Keratinocyte (primary cell): ENCODE results near the gene ONECUT1. TPM values are rescaled to one million over a fixed set of nuclear protein-coding genes. Genes with fewer than 3 reads are reported as not detected.

Experiments used
- DNase-seq: peaks from one replicate; pipeline ENCODE4 v3.0.0-alpha.2; 2011; ENCODE audit warnings: low read depth, missing footprints, low spot score
- FAIRE-seq: peaks from 2 replicates; lab custom pipeline; 2011; peaks lifted over from hg19 to GRCh38; lab: Jason Lieb, UNC
- H2AFZ ChIP-seq: 2 replicates; pipeline ENCODE4 v1.6.0; 2012; ENCODE audit warnings: low read length, control low read depth, inconsistent platforms; ENCODE audit not compliant: control insufficient read depth
- H3K27ac ChIP-seq: 2 replicates; pipeline ENCODE4 v1.5.1; 2011; ENCODE audit warnings: low read length; ENCODE audit not compliant: control insufficient read depth, insufficient read depth
- H3K27me3 ChIP-seq: 3 replicates; pipeline ENCODE4 v1.6.0; 2011; ENCODE audit warnings: low read length; ENCODE audit not compliant: control insufficient read depth, insufficient read depth; ENCODE audit errors: extremely low read depth
- H3K36me3 ChIP-seq, 2 experiments: 2 replicates in 1 of 2; 3 replicates in 1 of 2; pipeline ENCODE4 v1.5.1; 2011; ENCODE audit warnings: low read length in 2 of 2, mild to moderate bottlenecking in 1 of 2; ENCODE audit not compliant: control insufficient read depth in 2 of 2, insufficient read depth in 2 of 2; ENCODE audit errors: extremely low read depth in 1 of 2
- H3K4me1 ChIP-seq: 3 replicates; pipeline ENCODE4 v1.5.1; 2011; ENCODE audit warnings: low read length; ENCODE audit not compliant: control insufficient read depth, insufficient read depth; ENCODE audit errors: extremely low read depth
- H3K4me2 ChIP-seq: 3 replicates; pipeline ENCODE4 v1.6.0; 2011; ENCODE audit warnings: low read depth, low read length; ENCODE audit not compliant: control insufficient read depth, insufficient read depth; ENCODE audit errors: extremely low read depth
- H3K4me3 ChIP-seq, 3 experiments: fragments of 200-600 bp in 1 of 3; sonication (generic) in 1 of 3; 2 replicates in 2 of 3; 3 replicates in 1 of 3; pipeline ENCODE4 v1.5.1; 2011 to 2016; ENCODE audit warnings: low read length in 3 of 3, mild to moderate bottlenecking in 3 of 3, control low read depth in 2 of 3, inconsistent platforms in 1 of 3, low read depth in 1 of 3, mixed read lengths in 1 of 3, mixed run types in 1 of 3, moderate library complexity in 1 of 3; ENCODE audit not compliant: control insufficient read depth in 2 of 3, insufficient read depth in 2 of 3; ENCODE audit errors: extremely low read depth in 1 of 3
- H3K79me2 ChIP-seq: 2 replicates; pipeline ENCODE4 v1.6.0; 2012; ENCODE audit warnings: low read length; ENCODE audit not compliant: control insufficient read depth, insufficient read depth
- H3K9ac ChIP-seq: 3 replicates; pipeline ENCODE4 v1.6.0; 2011; ENCODE audit warnings: low read length; ENCODE audit not compliant: control insufficient read depth, insufficient read depth; ENCODE audit errors: extremely low read depth
- H3K9me1 ChIP-seq: 3 replicates; pipeline ENCODE4 v1.6.0; 2011; ENCODE audit warnings: low read length; ENCODE audit not compliant: control insufficient read depth, insufficient read depth; ENCODE audit errors: extremely low read depth
- H3K9me3 ChIP-seq: 2 replicates; pipeline ENCODE4 v1.5.1; 2012; ENCODE audit warnings: low read depth, low read length; ENCODE audit not compliant: control insufficient read depth
- H4K20me1 ChIP-seq: 3 replicates; pipeline ENCODE4 v1.6.0; 2011; ENCODE audit warnings: low read length; ENCODE audit not compliant: control insufficient read depth, insufficient read depth; ENCODE audit errors: extremely low read depth
- EZH2 ChIP-seq: IDR thresholded peaks from one replicate; pipeline ENCODE4 v1.6.1; 2012; ENCODE audit warnings: inconsistent platforms, mild to moderate bottlenecking, low read length, moderate library complexity
- dilution Hi-C: fragments of 300-500 bp; cut with MboI; formaldehyde crosslinking; loops from one replicate; pipeline ENCODE4 v1.7.0; 2020; ENCODE audit warnings: low sequenced_read_pairs; ENCODE audit not compliant: extremely low pct_ligation_motif_present
- polyA plus RNA-seq, 5 experiments: library from polyadenylated mRNA; depleted of rRNA in 3 of 5; stranded (reverse) in 3 of 5; stranded (forward) in 1 of 5; unstranded in 1 of 5; fragments of >200 nt; gene quantifications; 1 replicate in 1 of 5; 2 replicates in 3 of 5; 3 replicates in 1 of 5; pipeline versions ENCODE4 v1.2.1 to v1.2.3, GENCODE V29; 2011 to 2012; ENCODE audit warnings: missing spikeins in 2 of 5, low read depth in 1 of 5, low replicate concordance in 1 of 5
- TF ChIP-seq, protein P1 (sequence below), 3 experiments: IDR thresholded peaks in 1 of 3; conservative IDR thresholded peaks in 1 of 3; optimal IDR thresholded peaks in 1 of 3; 2 replicates in 2 of 3; 3 replicates in 1 of 3; pipeline versions ENCODE3 to v1.5.1; 2011; ENCODE audit warnings: low read length in 3 of 3, mild to moderate bottlenecking in 3 of 3, moderate library complexity in 2 of 3, control low read depth in 1 of 3, inconsistent platforms in 1 of 3; ENCODE audit not compliant: insufficient read depth in 2 of 3; ENCODE audit errors: extremely low read depth in 1 of 3

ONECUT1 gene
- polyA plus RNA-seq, 1 donor (not counting 4 experiments of a cell fraction or from before 2014, with no cell fraction given): not detected

DNA sequence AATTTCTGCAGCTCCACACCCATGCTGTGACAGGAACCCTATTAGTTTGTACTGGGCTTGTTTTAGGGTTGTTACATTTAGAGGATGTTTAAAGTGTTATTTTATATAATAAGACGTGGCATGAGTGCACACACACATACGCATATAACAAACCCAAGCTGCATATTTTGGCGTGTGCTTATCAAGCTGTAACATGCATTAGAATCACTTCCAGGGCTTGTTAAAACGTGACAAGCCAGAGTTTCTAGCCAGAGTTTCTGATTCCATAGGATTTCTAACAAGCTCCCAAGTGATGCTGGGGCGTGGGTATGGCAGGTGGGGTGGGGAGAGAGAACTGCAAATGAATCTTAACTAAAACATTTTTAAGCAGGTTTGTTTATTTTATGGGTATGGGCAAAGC lies 17.4 kb downstream of the ONECUT1 start:
- DNase-seq (no peak), FAIRE-seq (peak; percentile 67)
- Histone ChIP-seq H2AFZ (peak overlapping the region; percentile 81), H3K79me2 (no peaks in the 10 kb centered on the region), H3K27ac (no peak overlapping the region), H3K9ac (no peak overlapping the region), H3K4me2 (peak overlapping the region; percentile 71), H3K27me3 (no peaks in the 10 kb centered on the region), H4K20me1 (no peaks in the 10 kb centered on the region), H3K4me3 (no peak overlapping the region), H3K9me1 (no peaks in the 10 kb centered on the region), H3K9me3 (no peaks in the 10 kb centered on the region), H3K36me3 (no peaks in the 10 kb centered on the region), H3K4me1 (peaks cover 9% of the 10 kb centered on the region)
- dilution Hi-C loops: no loop called here
- TF ChIP-seq EZH2: no peak
- TF ChIP-seq, protein P1, sequence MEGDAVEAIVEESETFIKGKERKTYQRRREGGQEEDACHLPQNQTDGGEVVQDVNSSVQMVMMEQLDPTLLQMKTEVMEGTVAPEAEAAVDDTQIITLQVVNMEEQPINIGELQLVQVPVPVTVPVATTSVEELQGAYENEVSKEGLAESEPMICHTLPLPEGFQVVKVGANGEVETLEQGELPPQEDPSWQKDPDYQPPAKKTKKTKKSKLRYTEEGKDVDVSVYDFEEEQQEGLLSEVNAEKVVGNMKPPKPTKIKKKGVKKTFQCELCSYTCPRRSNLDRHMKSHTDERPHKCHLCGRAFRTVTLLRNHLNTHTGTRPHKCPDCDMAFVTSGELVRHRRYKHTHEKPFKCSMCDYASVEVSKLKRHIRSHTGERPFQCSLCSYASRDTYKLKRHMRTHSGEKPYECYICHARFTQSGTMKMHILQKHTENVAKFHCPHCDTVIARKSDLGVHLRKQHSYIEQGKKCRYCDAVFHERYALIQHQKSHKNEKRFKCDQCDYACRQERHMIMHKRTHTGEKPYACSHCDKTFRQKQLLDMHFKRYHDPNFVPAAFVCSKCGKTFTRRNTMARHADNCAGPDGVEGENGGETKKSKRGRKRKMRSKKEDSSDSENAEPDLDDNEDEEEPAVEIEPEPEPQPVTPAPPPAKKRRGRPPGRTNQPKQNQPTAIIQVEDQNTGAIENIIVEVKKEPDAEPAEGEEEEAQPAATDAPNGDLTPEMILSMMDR (optimal IDR thresholded peaks at IDR 0.05 in 1 of 3, IDR thresholded peaks at IDR 0.05 in 1 of 3, conservative IDR thresholded peaks at IDR 0.05 in 1 of 3; ENCODE audit: extremely low read depth in 1 of 3, insufficient read depth in 2 of 3, low read length in 3 of 3): no peak

- H3K27ac ChIP-seq: no peak overlapping the region
- no peak for DNase-seq
- H3K27me3 ChIP-seq: peaks cover 5% of the 10 kb centered on the region
- H2AFZ ChIP-seq: no peak overlapping the region
- no peak overlapping the region for H3K4me3 ChIP-seq
- no peak for TF ChIP-seq EZH2
- TF ChIP-seq, protein P1 (optimal IDR thresholded peaks at IDR 0.05 in 1 of 3, IDR thresholded peaks at IDR 0.05 in 1 of 3, conservative IDR thresholded peaks at IDR 0.05 in 1 of 3; ENCODE audit: extremely low read depth in 1 of 3, insufficient read depth in 2 of 3, low read length in 3 of 3): peak in 2 of 3 experiments; percentile 9 to 30
- H3K36me3 ChIP-seq: no peaks in the 10 kb centered on the region
- no peak overlapping the region for H3K9ac ChIP-seq
- FAIRE-seq: no peak
- H3K9me1 ChIP-seq: no peaks in the 10 kb centered on the region
- H3K4me1 ChIP-seq: no peaks in the 10 kb centered on the region
- no peaks in the 10 kb centered on the region for H3K79me2 ChIP-seq
- no peak overlapping the region for H3K4me2 ChIP-seq
- H4K20me1 ChIP-seq: no peaks in the 10 kb centered on the region
- no peaks in the 10 kb centered on the region for H3K9me3 ChIP-seq
- dilution Hi-C loops: no loop called here
Measured at GRCh38 chr15:52765785-52766184, 24.4 kb downstream of the ONECUT1 start.
